ENCODE measurements around the gene PRKAR1B. TPM values are rescaled to one million over a fixed set of nuclear protein-coding genes. Genes with fewer than 3 reads are reported as not detected.

PRKAR1B gene
- 35.3 and 68.0 TPM in 2 replicates for total RNA-seq (2014; rRNA removed; shearing (Covaris generic); ENCODE audit: low replicate concordance)

DNA sequence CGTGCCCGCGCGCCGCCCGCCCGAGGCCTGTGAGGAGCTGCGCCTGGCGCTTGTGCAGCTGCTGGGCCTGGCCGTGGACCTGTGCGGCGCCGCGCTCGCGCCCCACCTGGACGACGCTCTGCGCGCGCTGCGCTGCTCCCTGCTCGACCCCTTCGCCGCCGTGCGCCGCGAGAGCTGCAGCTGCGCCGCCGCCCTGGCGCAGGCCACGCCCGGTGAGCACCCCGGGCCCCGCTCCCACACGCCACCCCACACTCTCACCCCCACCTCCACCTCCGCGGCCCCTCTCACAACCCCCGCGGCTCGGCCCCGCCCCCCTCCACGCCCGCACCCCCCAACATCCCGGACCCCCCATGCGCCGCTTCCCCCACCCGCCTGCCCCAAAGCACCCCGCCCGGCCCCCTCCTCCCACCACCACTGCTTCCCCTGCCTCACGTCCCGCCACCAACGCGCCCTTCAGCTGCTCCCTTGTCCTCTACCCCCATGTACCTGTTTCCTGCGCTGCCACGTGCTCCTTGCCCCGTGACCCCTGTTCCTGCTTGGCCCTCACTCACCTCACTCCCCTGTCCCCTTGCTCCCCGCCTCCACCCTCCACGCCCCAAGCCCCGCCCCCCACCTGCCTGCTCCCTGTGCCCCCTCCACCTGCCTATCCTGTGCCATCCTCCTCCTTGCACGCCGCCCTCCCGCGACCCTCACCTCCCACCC is at the start of gene PRKAR1B:
Gene PRKAR1B, minus strand, starts transcription at position 178 of the 702 bp plus-strand sequence. CDS start 15,776 bp downstream, outside the sequence.
- in situ Hi-C loops (cut with HindIII; ENCODE audit: low pct_unique_long_range_greater_than_20kb, low sequenced_read_pairs): no loop called here
- DNase-seq (ENCODE audit: low read depth): no peak

DNA sequence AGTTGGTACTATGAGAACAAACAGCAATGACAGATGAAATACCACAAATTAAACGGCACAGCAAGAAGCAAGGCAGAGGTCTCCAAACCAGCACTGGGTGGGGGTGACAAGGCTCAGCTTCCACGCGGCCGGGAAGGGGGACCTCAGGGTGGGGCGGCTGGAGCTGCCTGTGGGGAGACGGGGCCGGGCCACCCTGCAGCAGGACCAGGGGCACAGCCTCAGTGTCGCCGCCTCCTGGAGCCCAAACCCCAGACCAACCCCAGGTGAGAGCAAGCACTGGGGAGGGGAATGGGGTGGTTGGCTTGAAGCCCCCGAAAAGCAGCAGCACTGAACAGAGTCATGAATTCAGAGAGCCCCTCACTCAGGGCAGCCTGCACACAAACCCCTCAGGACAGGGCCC is 49.3 kb upstream of the PRKAR1B start:
- DNase-seq (ENCODE audit: low read depth): no peak
- in situ Hi-C loops (cut with HindIII; ENCODE audit: low pct_unique_long_range_greater_than_20kb, low sequenced_read_pairs): no loop called here

DNA sequence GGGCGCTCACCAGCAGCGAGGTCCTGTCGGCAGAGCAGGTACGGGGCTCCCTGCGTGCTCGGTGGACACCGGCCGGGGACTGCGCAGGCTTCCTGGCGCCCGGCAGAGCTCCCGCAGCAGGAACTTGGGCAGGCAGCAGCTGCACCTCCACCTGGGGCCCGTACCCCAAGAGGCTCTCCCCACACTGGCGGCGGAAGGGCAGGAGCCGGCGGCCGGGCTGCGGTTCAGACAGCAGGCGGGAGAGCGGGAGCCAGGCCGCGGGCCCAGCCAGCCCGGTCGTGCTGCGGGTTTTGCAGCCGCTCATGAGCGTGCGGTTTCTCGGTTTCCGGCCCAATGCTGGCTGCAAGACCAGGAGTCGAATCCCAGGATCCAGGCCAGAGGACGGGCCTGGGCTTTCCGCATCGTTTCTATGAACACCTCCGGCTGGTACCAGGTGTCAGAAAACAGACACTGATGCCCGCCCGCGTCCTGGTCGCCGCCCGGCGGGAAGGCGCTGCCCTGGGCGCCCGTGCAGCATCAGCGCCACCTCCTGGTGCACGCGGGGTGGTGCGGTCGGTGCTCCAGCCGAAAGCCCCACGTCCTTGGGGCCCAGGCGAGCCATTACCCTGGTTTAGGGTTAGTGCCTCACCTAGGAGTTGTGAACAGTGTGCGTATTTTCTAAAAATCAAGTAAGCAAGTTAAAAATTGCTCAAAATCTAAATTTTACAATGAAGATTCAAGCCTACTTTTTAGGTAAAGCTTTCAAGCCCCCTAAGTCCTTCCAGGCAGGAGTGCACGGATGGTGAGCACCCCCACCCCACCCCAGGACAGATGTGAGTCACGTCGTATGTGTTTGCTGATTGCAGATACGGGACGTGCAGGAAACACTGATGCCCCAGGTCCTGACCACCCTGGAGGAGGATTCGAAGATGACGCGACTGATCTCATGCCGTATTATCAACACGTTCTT is 47.4 kb upstream of the PRKAR1B start:
- peak; percentile 18 for DNase-seq (ENCODE audit: low read depth)
- in situ Hi-C loops (cut with HindIII; ENCODE audit: low pct_unique_long_range_greater_than_20kb, low sequenced_read_pairs): no loop called here

DNA sequence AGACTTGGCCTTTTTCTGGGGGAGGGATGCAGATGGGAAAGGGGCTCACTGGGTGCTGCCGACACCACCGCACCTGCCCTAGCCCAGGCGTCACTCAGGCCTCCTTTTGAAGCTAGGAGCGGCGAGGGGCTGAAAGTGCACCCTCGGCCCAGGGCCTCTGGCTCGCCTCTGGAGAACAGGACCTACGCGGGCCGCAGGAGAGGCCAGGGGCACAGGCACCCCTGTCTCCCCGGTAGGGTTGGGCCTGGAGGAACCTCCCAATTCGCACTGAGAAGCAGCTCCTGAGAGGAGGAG is 46.5 kb upstream of the PRKAR1B start:
- in situ Hi-C loops (cut with HindIII; ENCODE audit: low pct_unique_long_range_greater_than_20kb, low sequenced_read_pairs): no loop called here
- DNase-seq (ENCODE audit: low read depth): no peak

DNA sequence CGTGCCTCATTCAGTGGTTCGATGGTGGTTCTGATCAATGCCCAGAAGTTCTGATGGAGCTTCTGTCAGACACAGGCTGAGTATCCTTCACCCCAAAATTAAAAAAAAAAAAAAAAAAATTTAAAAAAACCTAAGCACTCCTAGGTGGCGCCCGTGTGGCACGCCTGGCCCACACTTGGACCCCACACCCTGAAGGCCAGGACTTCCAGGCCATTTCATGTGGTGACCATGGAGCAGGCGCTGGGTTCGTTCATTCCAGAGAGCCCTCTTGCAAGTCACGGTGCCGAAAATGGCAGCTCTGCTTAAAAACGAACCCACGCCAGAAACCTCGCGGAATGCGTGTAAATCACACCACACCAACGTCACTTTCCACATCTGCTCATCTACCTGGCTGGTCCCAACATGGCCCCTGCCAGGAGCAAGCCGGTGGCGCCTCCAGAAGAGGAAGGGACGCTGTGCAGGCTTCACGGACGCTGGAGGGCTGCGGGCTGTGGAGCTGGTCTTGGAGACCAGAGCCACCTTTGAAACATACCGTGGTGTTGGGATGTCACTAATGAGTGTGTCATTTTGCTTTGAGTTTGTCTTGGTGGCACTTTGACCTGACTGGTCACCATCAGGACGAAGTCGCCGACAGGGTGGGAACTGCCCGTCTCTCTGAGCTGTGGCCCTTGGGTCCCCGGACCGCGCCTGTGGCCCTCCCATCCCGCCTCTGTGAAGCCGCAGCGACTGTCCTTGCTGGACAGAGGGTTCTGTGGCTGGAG is 46.0 kb upstream of the PRKAR1B start:
- in situ Hi-C loops (cut with HindIII; ENCODE audit: low pct_unique_long_range_greater_than_20kb, low sequenced_read_pairs): no loop called here
- no peak for DNase-seq (ENCODE audit: low read depth)

DNA sequence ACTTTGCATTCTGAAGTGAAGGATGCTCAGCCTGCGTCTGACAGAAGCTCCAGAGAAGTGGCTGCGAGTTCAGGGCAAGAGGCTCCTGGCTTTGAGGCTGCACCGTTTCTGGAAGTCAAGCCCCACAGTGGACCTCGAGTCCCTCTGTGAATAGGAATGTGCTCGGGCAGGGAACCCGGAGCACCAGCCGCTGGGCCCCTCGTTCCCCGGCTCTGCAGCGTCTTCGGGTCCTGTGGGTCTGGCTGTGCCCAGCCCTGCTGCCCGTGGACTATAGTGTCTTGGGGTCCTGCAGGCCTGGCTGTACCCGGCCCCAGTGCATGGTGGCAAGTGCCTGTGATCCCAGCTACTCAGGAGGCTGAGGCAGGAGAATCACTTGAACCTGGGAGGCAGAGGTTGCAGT is 45.3 kb upstream of the PRKAR1B start:
- in situ Hi-C loops (cut with HindIII; ENCODE audit: low pct_unique_long_range_greater_than_20kb, low sequenced_read_pairs): no loop called here
- DNase-seq (ENCODE audit: low read depth): no peak

DNA sequence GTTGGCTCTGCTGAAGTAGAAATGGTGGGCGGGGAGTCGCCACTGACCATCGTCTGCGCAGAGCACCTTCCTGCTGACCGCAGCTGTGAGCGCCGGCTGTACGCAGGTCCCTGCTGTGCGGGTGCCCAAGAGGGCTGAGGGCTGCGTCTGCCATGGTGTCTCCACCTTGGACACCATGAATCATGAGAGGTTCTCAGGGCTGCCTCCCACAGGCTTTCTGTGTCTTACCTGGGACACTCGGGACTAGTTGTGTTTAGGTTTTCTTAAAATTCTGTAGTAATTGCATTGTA is 44.9 kb upstream of the PRKAR1B start:
- DNase-seq (ENCODE audit: low read depth): no peak
- in situ Hi-C loops (cut with HindIII; ENCODE audit: low pct_unique_long_range_greater_than_20kb, low sequenced_read_pairs): no loop called here

DNA sequence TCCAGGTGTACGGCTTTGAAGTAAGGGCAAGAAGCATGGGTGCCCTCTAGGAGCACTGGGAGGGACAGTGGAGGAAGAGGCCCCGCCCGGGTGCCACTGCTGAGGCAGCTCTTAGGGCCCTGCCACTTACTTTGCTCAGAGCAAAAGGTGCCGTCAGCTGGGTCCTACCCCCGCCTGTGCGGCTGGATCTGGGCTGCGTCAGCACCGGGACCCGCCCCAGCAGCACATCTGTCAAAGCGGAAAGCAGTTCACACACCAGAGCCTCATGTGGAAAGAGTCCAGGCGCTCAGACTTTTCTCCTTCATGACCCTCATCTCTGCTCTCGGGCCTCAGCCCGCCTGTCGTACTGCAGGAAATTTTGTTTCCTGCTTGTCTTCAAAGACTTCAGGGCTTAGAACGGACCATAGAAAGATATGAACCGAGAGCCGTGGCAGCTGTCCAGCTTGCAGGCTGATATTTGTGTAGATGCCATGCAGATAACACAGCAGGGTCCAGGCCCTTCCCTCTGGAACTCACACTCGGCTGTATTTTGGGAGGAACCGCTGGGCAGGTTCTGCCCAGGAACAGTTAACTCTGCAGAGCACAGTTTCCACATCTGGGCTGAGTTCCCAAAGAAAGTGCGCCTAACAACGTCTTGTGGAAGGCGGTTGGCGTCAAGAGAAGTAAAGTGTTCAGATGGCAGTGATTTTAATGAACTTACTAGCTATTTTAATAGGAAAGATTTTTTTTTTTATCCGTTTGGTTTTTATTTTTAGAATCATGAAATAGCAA is 44.3 kb upstream of the PRKAR1B start:
- in situ Hi-C loops (cut with HindIII; ENCODE audit: low pct_unique_long_range_greater_than_20kb, low sequenced_read_pairs): no loop called here
- peak; percentile 93 for DNase-seq (ENCODE audit: low read depth)

DNA sequence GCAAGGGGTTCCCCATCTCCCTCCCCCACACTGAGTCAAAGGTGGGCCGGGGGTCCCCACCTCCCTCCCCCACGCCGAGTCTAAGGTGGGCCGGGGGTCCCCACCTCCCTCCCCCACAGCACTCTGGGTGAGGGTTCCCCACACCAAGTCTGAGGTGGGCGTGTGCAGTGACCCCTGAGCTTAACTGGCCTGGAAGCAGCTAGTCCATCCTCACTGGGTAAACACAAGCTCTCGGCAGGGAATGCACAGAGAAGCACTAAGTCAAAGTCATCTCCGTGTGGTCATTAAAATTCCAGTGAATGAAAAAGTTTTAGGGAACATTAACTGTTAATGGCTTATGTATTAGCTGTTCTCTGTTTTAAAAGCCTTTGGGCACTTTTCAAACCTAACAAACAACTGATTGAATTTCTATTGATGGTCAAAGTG is 43.7 kb upstream of the PRKAR1B start:
- DNase-seq (ENCODE audit: low read depth): peak; percentile 91
- in situ Hi-C loops (cut with HindIII; ENCODE audit: low pct_unique_long_range_greater_than_20kb, low sequenced_read_pairs): no loop called here

DNA sequence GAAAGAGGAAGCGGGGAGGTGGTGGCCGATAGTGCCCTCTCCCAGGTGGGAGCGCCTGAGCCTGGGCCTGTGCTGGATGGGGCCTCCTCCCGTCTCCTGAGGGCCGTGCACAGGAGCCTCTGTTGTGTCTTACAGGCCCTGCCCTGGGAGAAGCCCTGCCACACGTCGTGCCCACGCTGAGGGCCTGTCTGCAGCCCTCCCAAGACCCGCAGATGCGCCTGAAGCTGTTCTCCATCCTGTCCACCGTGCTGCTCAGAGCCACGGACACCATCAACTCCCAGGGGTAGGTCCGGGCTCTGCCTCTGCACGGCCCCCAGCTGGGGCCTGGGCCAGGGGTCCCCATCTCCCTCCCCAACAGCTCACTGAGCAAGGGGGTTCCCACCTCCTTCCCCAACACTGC is 43.3 kb upstream of the PRKAR1B start:
- DNase-seq (ENCODE audit: low read depth): peak; percentile 33
- in situ Hi-C loops (cut with HindIII; ENCODE audit: low pct_unique_long_range_greater_than_20kb, low sequenced_read_pairs): no loop called here

DNA sequence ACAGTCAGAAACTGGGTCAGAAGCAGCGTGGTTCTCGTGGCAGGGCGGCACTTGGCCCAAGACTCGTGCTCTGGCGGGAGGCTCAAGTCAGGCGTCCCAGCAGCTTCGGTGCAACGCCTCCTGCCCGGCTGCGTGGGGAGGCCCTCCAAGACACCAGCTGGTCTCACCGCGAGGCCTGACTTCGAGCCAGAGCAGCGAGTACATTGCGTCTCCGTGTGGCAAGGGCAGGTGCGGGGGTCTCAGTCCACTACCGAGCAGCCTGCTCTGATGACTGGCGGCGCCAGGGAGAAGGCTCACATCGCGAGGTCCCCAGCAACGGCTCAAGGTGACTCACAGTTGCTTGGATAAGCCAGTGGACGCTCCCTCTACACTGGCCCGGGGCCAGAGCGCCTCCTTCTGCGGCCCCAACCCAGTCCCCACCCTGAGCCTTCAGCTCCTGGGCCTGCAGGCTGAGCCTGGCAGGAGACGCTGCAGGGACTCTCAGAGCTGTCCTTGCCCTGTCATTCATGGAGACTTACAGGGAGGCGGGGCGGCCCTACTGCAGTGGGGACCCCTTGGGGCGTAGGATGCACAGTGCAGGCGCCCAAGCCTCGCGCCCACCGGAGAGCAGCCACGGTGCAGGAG is 41.9 kb upstream of the PRKAR1B start:
- in situ Hi-C loops (cut with HindIII; ENCODE audit: low pct_unique_long_range_greater_than_20kb, low sequenced_read_pairs): no loop called here
- DNase-seq (ENCODE audit: low read depth): peak; percentile 92

DNA sequence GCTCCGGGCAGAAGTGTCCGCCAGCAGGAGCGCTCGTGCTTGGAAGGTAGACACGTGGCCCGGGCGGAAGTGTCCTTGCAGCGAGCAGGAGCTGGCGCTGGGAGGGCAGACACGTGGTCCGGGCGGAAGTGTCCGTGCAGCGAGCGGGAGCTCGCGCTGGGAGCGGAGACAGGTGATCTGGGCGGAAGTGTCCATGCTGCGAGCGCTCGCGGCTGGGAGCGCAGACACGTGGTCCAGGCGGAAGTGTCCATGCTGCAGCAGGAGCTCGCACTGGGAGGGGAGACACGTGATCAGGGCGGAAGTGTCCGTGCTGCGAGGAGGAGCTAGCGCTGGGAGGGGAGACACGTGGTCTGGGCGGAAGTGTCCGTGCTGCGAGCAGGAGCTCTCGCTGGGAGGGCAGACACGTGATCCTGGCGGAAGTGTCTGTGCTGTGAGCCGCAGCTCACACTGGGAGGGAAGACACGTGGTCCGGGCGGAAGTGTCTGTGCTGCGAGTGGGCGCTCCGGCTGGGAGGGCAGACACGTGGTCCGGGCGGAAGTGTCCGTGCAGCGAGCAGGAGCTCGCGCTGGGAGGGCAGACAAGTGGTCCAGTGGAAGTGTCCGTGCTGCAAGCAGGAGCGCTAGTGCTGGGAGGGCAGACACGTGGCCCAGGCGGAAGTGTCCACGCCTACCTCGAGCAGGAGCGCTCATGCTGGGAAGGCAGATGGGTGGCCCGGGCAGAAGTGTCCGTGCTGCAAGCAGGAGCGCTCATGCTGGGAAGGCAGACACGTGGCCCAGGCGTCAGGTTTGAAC is 41.1 kb upstream of the PRKAR1B start:
- DNase-seq (ENCODE audit: low read depth): peak; percentile 100
- in situ Hi-C loops (cut with HindIII; ENCODE audit: low pct_unique_long_range_greater_than_20kb, low sequenced_read_pairs): no loop called here

DNA sequence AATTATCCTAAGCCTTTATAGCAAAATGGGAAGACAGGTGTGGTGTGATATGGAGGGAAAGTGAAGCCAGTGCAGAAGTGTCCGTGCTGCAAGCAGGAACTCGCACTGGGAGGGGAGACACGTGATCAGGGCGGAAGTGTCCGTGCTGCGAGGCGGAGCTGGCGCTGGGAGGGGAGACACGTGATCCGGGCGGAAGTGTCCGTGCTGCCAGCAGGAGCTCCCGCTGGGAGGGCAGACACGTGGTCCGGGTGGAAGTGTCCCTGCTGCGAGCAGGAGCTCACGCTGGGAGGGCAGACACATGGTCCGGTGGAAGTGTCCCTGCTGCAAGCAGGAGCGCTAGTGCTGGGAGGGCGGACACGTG is 40.5 kb upstream of the PRKAR1B start:
- in situ Hi-C loops (cut with HindIII; ENCODE audit: low pct_unique_long_range_greater_than_20kb, low sequenced_read_pairs): no loop called here
- DNase-seq (ENCODE audit: low read depth): no peak

DNA sequence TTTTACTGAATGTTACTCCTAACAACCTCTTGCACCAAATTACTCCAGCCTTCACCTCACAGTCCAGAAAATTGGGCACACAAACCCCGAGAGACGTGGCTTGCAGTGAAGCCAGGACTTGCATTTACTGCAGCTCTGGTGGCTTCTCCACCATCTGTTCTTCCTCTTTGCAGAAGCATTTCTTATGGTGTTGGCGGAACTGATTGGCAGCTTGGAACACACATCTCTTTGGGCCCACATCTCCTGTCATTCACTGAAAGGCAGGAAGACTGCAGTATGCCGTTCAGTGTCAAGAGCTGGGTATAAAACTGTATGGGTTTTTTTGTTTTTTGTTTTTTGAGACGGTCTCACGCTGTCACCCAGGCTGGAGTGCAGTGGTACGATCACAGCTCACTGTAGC is 38.3 kb upstream of the PRKAR1B start:
- DNase-seq (ENCODE audit: low read depth): no peak
- in situ Hi-C loops (cut with HindIII; ENCODE audit: low pct_unique_long_range_greater_than_20kb, low sequenced_read_pairs): no loop called here

DNA sequence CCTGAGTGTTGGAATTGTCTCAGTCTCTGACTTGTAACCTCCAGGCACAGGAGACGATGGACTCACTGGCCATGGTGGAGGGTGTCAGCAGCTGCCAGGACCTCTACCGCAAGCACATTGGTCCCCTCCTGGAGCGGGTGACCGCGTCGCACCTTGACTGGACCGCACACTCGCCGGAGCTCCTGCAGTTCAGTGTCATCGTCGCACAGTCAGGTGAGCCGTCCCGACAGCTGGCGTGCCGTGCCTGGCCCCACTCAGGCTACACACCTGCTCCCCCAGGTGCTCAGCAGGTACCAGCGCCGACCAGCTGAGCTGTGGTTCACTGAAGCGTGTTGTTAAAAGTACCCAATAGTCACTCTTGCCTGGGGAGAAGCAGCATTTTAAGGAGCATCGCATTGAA is 36.7 kb upstream of the PRKAR1B start:
- in situ Hi-C loops (cut with HindIII; ENCODE audit: low pct_unique_long_range_greater_than_20kb, low sequenced_read_pairs): no loop called here
- no peak for DNase-seq (ENCODE audit: low read depth)

DNA sequence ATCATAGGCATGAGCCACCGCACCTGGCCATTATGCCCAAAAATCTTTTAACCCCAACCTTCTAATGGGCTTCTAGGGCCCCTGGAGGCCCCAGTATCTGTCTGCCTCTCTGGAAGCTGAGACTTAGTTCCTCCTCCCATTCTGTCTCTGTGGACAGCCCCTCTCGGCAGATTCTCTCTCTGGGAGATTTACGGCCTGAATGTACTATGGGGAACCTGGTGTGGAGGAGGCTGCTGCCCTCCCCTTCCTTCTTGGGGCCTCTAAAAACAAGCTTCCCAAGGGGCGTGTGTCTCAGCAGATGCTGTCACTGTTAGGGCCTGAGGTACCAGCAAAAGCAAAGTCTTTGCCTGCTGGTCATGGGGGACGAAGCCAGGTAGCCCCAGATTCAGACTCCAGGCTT is 35.8 kb upstream of the PRKAR1B start:
- in situ Hi-C loops (cut with HindIII; ENCODE audit: low pct_unique_long_range_greater_than_20kb, low sequenced_read_pairs): no loop called here
- DNase-seq (ENCODE audit: low read depth): no peak

DNA sequence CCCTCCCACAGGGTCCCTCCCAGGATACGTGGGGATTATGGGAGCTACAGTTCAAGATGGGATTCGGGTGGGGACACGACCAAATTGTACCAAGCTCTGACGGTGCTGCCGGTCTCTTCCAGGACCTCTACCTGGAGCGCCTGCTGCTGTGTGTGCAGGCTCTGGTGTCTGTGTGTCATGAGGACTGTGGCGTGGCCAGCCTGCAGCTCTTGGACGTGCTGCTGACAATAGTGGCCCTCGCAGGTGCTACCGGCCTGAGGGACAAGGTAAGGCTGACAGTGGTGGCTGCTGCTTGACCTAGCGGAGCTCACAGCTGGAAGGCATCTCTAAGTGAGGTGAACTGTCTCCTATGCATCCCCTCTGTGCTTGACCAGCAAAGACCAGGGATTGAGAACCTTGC is 34.5 kb upstream of the PRKAR1B start:
- in situ Hi-C loops (cut with HindIII; ENCODE audit: low pct_unique_long_range_greater_than_20kb, low sequenced_read_pairs): no loop called here
- no peak for DNase-seq (ENCODE audit: low read depth)

All from Caki2 (cell line).